GM21423 (cell line): Measurements from ENCODE around the gene CXCR6.

Experiments used
- ATAC-seq: cut with Tn5 transposase; IDR thresholded peaks from one replicate; pipeline ENCODE4 v1.9.1; 2021; ENCODE audit warnings: mild to moderate bottlenecking, moderate library complexity; ENCODE audit not compliant: unreplicated experiment

CXCR6 gene

DNA sequence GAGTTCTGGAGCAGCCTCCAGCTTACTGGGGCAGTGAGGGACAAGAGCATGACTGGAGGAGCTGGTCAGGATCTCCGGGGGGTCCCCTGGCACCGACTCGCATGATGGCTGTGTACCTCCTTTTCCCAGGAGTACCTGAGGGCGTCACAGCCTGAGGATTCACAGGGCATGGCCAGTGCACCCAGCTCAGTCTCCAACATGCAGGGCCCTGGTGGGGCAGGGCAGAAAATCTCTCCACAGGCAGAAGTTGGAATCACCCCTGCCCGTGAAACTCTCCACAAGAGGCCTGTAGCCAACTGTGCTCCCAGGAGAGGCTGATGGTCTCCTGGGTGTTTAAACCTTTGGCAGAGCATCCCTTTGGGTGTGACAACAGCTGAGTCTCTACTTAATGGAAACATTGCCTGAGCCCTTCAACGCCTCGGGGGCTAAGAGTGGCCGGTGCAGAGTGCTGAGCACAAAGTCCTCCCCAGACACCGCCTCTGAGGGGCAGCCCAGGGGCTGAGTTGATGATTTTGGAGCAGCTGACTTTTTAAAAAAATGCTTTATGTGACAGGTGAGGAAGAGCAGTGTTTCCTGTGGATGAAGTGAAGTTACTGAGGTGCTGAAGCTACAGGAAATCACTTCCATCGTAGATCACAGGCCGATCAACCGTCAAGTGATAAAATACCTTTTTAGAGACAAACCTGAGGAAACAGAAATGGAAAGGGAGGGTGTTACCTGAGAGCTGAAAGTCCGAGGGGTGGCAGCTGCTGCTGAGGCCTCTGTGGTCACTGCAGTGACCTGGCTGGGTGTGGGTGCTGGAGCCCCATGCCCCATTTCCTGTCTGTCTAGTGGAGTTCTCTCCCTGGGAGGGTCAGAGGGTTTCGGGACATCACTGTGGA is 21.9 kb upstream of the CXCR6 start:
- no peak for ATAC-seq

DNA sequence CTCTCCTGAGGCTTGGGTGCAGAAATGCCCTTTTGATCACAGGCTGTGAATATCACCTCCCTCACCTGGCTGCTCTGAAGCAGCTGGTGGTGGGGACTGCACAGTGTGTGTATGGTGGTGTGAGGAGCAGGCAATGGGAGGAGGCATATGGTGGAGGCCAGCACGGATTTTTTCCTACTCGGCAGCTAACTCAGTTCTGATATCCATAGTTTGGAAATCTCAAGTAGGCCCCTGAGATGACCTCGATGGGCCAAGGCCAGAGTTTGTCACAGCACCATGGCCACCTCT is 21.3 kb upstream of the CXCR6 start:
- no peak for ATAC-seq

- ATAC-seq: no peak
Observed at GRCh38 chr3:45922950-45923590, 20.2 kb upstream of the CXCR6 start.

DNA sequence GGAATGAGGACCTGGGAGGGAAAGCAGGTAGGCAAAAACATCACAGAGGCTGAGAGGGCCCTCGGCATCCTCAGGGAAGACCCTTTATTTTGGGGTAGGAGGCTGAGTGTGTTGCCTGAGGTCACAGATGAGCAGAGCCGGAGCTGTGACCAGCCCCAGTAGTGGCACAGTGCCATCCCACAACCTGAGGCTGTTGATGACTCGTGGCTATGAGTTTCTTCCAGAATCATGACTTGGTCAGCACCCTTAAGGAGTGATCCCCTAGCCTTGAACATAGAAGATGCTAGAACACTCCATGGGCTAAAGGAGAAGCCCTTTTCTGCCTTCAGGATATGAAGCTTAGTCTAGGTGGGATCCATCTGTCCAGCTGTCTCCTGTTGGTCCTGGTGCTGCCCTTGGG is 19.5 kb upstream of the CXCR6 start:
- no peak for ATAC-seq

DNA sequence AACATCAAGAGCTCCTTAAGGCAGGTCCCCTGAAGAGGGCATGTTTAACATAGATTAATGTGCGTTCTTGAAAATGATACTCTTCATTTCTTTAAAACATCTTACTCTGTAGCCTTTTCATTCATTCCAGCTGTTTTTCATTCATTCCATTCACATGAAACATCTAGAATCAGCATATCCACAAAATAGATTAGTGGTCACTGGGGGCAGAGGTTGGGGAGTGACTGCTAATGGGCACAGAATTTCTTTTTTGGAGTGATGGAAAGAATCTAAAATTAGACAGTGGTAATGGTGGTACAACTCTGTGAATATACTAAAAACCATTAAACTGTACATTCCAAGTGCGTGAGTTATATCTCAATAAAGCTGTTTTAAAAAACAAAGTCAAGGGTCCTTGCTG is 15.4 kb upstream of the CXCR6 start:
- ATAC-seq: no peak

GRCh38 chr3:45929042-45929679 is 14.1 kb upstream of the CXCR6 start:
- ATAC-seq: no peak

DNA sequence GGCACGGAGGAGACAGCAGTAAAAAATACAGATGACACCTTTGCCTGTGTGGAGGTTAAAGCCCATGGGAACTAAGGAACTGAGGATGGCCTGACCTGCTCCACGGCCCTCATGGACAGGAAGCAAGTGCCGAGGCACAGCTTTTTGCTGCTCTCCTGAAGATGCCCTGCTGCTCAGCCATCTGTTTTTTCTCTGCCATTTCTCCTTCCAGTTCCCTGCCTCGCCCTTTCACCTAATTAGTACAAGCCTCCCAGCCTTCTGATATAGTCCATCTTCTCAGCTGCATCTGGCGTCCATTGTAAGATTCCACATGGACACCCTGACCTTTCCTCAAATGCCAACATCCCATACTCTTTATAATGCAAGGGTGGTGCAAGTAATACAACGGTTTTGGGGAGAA is 11.8 kb upstream of the CXCR6 start:
- ATAC-seq: no peak

- ATAC-seq: no peak
Observed at GRCh38 chr3:45932112-45932511, 11.2 kb upstream of the CXCR6 start.

GRCh38 chr3:45933591-45933990 is 9.7 kb upstream of the CXCR6 start:
- no peak for ATAC-seq

DNA sequence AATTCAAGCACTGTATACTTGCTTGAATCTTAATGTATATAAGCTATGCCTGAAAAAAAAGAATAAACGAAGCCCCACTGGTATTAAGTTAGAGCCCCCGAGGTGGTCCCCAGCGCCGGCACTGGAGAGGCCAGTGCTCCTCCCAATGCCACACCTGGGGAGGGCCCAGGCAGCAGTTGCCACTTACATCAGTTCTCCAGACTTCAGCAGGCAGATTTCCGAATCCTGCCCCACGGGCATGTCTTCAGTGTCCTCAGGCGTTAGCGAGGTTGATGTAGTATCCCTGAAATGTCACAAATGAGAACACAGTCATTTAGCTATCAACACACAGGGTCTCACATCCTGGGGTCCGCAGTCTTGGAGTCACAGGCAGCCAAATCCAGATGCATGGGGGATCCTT is 7.0 kb upstream of the CXCR6 start:
- no peak for ATAC-seq

DNA sequence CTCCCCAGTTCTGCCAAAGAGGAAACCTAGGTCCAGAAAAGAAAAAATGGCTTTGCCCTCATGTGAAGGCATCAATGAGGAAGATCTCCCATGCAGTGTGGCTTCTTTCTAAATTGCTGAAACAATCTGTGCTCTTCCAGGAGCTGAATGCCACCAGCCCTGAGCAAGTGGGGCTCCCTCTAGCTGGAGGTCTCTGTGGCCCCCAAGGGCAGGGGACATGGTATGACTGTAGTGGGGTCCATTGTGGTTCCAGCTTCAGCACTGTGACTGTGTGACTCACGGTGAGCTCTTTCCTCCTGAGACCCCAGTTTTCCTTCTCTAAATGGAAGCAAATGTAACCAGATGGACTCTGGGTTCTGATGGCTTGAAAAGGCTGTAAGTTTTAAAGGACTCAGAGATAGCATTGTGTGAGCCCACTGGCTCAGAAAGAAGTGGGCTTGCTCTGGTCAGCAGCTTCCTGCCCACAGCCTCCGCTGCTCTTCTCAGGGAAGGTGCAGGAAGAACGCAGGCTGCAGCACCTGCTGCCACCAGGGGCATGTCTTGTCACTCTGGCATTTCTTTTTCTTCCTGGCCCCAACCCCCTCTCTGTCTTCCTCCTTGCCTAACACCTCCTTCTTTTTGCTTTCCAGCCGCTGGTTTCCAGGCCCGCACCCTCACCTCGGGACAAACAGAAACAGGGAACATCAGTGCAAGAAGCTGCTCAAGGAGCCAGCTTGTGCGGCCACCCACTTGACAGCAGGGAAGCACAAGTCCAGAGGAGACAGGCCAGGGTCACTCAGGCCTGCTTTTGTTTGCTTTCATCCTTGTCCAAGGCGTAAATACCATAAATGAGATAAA is 5.8 kb upstream of the CXCR6 start:
- ATAC-seq: no peak

DNA sequence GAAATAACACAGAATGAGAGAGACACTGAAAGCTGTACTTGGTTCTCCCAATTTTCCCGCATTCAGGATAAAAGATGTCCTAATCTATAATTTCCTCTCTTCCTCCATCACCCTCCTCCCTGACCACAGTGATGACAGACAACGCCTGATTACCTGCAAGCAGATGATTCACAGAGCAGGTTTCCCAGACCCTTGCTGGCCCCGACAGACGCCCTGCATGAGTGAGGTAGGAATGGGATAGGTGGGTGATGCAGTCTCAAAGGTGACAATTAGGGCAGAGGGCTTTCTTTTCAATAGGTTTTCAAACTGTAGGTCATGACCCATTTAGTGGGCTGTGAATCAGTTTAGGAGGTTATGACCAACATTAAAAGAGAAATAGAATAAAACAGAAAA is 5.2 kb upstream of the CXCR6 start:
- no peak for ATAC-seq

DNA sequence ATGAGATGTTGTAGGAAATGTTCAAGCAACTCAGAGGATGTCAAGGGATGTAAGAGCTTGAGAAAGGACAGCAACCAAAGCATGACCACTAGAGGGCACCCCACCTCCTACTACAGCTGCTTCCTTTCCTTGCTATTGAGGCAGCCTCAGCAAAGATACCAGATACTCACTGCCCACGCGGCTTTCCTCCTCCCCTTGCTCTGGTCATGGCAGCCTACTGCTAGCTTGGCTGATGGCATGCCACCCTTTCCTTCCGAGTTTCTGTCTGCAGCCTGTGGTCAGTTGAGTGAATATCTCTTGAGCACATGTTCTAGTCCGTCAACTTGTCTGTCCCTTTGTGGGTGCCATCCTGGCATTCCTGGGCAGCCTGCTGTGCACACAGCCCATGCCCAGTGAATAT is 4.4 kb upstream of the CXCR6 start:
- ATAC-seq: no peak

GRCh38 chr3:45939341-45939771 is 3.9 kb upstream of the CXCR6 start:
- ATAC-seq: no peak

GRCh38 chr3:45940004-45940780 is 3.1 kb upstream of the CXCR6 start:
- ATAC-seq: no peak

GRCh38 chr3:45940781-45941365 is 2.4 kb upstream of the CXCR6 start:
- no peak for ATAC-seq

- no peak for ATAC-seq
Observed at GRCh38 chr3:45942051-45942825, 1.0 kb upstream of the CXCR6 start.

DNA sequence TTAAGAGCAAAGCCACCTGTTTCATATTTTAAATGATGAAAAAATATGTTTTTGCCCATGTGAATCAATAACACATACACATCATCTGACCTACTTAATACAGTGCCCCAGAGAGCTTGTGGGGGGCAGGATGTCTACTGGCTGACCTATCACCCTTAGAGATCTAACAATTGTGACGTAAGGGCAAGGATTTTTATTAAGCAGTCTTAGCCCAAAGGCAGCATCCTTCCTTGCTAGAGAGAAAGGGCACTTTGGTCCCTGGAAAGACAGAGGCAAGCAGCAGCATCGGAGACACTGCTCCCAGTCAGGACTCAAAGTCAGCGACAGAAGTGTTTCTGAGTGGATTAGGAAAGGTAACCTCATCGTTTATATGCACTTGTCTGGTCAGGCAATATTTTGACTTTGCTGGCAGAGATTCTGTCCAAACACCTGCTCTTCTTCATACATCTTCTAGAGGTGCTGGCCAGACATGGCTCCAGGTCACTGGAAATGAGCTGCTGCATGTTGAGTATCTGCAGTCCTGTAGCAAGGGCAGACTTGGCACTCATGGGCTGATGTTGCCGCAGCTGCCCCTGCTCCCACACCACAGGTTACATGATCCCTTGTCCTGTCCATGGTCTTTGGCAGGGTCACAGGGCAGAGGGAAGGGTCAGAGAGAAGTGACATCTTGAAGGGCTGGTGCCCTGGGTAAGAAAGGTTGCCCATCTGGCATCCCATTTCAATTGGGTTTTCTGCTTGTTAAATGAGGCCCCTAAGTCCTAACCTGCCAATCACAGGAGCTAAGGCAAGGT is 1.8 kb downstream of the CXCR6 start:
- ATAC-seq: no peak

DNA sequence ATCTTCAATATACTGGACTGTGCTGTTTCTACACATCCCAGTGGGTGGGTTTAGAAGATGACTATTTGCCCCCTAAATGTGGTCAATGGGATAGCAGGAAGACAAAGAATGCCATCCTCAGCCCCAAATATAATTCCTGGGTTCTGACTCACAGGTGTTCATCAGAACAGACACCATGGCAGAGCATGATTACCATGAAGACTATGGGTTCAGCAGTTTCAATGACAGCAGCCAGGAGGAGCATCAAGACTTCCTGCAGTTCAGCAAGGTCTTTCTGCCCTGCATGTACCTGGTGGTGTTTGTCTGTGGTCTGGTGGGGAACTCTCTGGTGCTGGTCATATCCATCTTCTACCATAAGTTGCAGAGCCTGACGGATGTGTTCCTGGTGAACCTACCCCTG is 3.0 kb downstream of the CXCR6 start:
- no peak for ATAC-seq
